GM18868 (cell line): ENCODE results near the gene RIC8B.
"Not testable (repeated sequence)": the region's sequence is repeated elsewhere in the genome, so short reads cannot be mapped to it uniquely, and the experiment has no call there.

Experiments
- ATAC-seq: cut with Tn5 transposase; IDR thresholded peaks from one replicate; pipeline ENCODE4 v1.9.1; 2021; ENCODE audit warnings: mild to moderate bottlenecking, moderate library complexity; ENCODE audit not compliant: unreplicated experiment

Gene RIC8B

DNA sequence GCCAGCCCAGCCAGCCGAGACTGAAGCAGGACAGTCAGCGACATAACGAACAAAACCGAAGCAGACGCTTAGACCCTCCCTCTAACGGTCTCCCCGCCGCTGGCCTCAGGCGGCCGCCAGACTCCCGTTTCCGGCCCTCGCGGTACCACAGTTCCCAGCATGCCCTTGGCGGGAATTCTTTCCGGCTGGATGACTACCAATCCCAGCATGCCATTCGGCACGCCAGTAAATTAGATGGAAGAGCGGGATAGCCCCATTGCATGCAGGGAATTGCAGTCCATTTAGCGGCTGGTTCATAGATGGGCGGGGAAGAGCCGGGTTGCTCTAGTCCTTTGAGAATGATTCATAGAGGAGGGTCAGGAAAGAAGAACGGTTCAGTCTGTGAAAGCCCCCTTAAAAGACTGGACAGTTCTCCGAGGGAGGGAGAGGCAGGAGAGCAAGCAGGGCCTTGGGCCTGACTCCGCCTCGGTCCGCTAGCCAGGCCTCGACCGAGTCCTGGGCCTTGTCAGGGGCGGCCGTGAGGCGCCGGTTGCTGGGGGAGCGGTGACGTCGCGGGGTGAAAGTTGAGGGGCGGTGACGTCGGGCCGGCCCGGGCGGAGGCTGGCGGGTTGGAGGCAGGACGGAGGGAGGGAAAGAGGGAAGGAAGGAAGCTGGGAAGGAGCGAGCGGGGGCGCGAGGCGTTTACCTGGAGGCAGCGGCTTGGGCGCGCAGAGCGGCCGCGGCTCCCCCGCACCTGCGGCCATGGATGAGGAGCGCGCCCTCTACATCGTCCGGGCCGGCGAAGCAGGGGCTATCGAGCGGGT is at the start of gene RIC8B:
RIC8B (plus strand) TSS at position 678 of the 803 bp plus-strand sequence; CDS start at position 742, 64 bp downstream.
- ATAC-seq, result peak; percentile 86

GRCh38 chr12:106724934-106725333 is 49.5 kb upstream of the RIC8B start:
- no peak for ATAC-seq

GRCh38 chr12:106726603-106727202 is 47.8 kb upstream of the RIC8B start:
- not testable (repeated sequence) for ATAC-seq

GRCh38 chr12:106729611-106730010 is 44.9 kb upstream of the RIC8B start:
- no peak for ATAC-seq

DNA sequence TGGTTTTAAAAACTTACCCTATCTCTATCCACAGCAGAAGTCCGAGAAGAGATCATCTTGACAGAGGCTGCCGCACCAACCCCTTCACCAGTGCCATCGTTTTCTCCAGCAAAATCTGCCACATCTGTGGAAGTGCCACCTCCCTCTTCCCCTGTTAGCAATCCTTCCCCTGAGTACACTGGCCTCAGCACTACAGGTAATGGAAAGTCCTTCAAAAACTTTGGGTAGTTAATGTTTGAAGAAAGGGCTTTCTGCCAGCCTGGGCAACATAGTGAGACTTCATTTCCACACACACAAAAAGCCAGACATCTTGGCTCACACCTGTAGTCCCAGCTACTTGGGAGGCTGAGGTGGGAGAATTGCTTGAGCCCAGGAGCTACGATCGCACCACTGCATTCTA is 41.6 kb upstream of the RIC8B start:
- ATAC-seq, result no peak

DNA sequence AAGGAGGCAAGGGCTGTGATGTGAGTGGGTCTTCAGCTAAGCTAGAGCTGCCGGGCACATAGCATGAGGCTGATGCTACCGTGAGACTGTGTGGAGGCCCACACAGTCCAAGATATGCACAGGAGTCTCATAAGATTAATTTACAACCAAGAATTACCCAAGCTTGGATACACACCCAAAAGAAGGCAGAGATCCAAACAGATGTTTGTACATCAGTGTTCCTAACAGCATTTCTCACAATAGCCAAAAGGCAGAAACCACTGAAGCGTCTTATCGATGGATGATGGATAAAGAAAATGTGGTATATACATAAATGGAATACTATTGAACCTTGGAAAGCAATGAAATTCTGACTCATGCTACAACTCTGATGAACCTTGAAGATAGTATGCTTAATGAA is 40.8 kb upstream of the RIC8B start:
- ATAC-seq, result no peak

DNA sequence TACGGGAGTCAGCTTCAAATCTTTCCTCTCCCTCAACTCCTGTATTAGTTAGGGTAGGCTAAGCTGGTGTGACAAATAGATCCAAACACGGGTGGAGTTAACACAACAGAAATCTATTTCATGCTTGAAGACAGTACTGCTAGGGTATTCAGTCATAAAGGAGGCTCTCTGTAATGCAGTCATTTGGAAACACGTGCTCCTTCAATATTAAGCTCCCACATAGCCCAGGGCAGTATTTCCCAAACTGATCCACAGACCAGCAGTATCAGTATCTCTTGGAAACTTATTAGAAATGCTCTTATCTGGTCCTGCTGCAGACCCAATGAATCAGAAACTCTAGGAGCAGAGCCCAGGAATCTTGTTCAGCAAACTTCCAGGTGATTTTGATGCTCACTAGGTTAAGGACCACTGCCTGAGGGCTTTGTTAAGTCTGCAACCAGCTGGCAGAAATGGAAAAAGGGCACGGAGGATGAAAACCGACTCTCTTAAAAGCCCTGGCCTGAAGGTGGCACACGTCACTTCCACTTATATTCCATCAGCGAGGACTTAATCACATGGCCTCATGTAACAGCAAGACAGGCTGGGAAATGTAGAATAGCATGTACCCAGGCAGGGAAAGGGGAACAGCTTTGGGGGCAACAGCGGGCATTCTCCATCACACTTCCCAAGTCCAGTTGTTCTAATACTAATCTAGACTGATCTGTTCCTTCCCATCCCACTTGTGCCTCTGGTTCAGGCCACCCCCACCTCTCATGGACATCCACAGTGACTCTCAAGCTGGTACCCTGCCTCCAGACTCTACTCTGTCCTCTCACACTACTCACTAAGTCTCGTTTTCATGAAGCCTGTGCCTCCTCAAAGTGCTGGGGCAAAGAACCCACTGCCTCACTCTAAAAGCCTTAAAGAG is 38.2 kb upstream of the RIC8B start:
- no peak for ATAC-seq

DNA sequence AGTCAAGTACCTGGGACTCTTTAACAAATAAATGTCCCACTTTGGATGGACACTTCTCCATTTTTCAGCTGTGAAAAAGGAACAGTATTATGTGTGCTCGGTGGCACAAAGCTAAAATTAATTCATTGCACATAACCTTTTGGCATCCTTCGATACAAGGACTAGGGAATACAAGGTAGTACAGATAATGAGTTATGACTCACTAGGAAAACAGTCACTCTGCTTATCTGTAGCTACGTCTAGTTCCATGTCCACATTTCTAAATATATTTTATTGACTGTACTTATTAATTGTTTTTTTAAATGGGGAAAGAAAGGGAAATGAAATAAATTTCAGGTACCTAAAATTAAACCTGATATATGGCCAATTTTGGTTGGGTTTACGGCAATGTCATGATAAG is 35.2 kb upstream of the RIC8B start:
- ATAC-seq, result no peak

GRCh38 chr12:106739815-106740530 is 34.5 kb upstream of the RIC8B start:
- ATAC-seq, result no peak

DNA sequence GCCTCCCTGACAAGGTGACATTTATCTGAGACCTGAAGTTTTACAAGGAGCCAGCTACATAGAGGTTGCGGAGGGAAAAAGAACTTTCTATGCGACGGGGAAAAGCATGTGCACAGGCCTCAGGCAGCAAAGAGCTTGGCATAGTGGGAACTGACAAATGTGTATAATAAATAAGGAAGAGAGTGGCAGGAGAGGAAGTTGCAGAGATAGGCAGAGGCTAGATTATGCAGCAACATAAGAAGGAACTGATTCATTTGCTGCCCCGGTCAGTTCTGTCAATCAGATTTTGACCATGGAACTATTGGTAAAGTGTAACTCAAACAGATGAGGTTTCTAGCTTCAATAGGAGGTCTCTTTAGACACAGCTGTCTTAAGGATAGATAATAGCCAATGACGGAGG is 33.7 kb upstream of the RIC8B start:
- ATAC-seq, result no peak

DNA sequence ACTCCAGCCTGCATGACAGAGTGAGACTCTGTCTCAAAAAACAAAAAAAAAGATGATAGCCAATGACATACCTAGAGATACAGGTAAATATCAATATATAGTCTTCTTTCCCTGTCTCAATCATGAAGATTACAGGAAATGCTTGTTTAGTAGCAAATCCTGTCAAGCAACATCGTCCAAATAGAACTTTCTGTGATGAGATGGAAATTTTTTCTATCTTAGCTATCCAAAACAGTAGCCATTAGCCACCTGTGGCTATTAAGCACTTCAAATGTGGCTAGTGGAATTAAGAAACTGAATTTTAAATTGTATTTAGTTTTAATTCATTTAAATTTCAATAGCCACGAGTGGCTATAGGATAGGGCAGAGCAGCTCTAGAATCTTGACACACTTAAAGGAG is 33.2 kb upstream of the RIC8B start:
- no peak for ATAC-seq

- ATAC-seq, result no peak
Observed at GRCh38 chr12:106743270-106743988, 31.1 kb upstream of the RIC8B start.

DNA sequence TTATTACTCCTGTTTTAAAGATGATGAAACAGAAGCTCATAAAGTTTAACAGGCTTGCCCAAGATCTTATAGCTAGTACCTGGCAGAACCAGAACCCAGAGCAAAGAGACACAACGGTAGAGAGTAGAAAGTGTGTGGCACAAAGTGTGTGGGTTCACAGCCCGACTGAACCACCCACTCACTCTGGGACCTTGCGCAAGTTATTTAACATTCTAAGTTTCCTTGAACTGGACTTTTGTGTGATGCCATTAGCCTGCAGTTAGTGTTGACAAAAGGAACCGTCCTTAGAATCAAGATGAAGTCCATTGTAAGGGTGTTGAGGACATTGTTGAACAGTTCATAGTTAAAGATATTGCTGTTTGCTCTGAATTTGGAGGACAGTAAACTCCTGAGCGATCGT is 29.9 kb upstream of the RIC8B start:
- ATAC-seq, result no peak

GRCh38 chr12:106745181-106745745 is 29.2 kb upstream of the RIC8B start:
- ATAC-seq, result no peak

GRCh38 chr12:106747973-106748436 is 26.5 kb upstream of the RIC8B start:
- ATAC-seq, result peak; percentile 56

DNA sequence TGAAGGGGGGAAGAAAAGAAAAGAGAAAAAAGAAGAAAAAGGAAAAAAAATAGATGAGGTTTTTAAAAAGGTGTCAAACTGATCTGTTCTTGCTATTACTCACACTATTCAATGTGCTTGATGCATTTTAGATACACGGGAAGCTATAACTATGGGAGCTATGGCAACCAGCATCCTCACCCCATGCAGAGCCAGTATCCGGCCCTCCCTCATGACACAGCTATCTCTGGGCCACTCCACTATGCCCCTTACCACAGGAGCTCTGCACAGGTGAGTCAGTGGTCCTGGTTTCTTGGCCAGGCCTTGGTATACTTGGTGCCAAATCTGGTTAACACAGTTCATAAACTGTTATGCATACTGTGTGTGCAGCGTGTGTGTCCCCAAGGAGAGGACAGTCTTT is 24.0 kb upstream of the RIC8B start:
- no peak for ATAC-seq

- ATAC-seq, result peak; percentile 98
Observed at GRCh38 chr12:106753526-106753925, 21.0 kb upstream of the RIC8B start.

DNA sequence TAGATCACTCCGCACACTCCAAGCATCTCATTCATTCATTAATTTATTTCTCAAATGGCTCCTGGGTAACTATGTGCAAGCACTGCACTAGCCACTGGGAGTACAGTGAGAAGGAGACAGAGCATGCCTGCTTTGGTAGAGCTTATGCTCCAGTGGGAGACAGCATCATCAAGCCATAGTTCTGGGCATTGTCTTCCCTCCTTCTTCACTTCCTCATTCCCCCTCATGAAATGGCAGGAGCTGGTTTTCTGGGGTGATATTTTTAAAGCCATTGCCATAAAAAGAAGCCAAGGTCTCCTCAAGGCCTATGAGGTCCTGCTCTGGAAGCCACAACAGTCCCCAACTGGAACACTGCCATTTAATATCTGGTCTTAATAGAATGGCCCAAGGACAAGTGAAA is 20.2 kb upstream of the RIC8B start:
- no peak for ATAC-seq

- ATAC-seq, result no peak
Observed at GRCh38 chr12:106757623-106758348, 16.7 kb upstream of the RIC8B start.
